Smooth muscle cell (in vitro differentiated cells): Measurements from ENCODE around the gene ST7L. TPM values are rescaled to one million over a fixed set of nuclear protein-coding genes. Genes with fewer than 3 reads are reported as not detected.

ENCODE experiments used
- DNase-seq: peaks from one replicate; lab custom pipeline; 2025; ENCODE audit not compliant: unreplicated experiment; lab: John Stamatoyannopoulos, UW
- H2AFZ ChIP-seq: fragments of 200-600 bp; sonication (generic); 2 replicates; pipeline ENCODE4 v1.6.0; 2016; ENCODE audit warnings: antibody characterized with exemption, low read depth, mild to moderate bottlenecking
- H3F3A ChIP-seq: fragments of 200-600 bp; sonication (generic); 2 replicates; pipeline ENCODE4 v1.6.0; 2017; ENCODE audit warnings: antibody characterized with exemption, low read depth
- H3K27ac ChIP-seq: fragments of 200-600 bp; sonication (generic); 2 replicates; pipeline ENCODE4 v1.5.1; 2016; ENCODE audit warnings: low read depth, mild to moderate bottlenecking
- H3K27me3 ChIP-seq: fragments of 200-600 bp; sonication (generic); 2 replicates; pipeline ENCODE4 v1.6.1; 2016; ENCODE audit warnings: low read depth, mild to moderate bottlenecking
- H3K36me3 ChIP-seq: fragments of 200-600 bp; sonication (generic); 2 replicates; pipeline ENCODE4 v1.5.1; 2016; ENCODE audit warnings: low read depth
- H3K4me1 ChIP-seq: fragments of 200-600 bp; sonication (generic); 2 replicates; pipeline ENCODE4 v1.5.1; 2016; ENCODE audit warnings: low read depth
- H3K4me2 ChIP-seq: fragments of 200-600 bp; sonication (generic); 2 replicates; pipeline ENCODE4 v1.6.0; 2016; ENCODE audit warnings: mild to moderate bottlenecking
- H3K4me3 ChIP-seq: fragments of 200-600 bp; sonication (generic); 2 replicates; pipeline ENCODE4 v1.5.1; 2016; ENCODE audit warnings: mild to moderate bottlenecking
- H3K79me2 ChIP-seq: fragments of 200-600 bp; sonication (generic); 2 replicates; pipeline ENCODE4 v1.6.0; 2016; ENCODE audit warnings: low read depth, mild to moderate bottlenecking
- H3K9ac ChIP-seq: fragments of 200-600 bp; sonication (generic); 2 replicates; pipeline ENCODE4 v1.6.0; 2016; ENCODE audit warnings: low read depth
- H3K9me3 ChIP-seq: fragments of 200-600 bp; sonication (generic); replicated peaks from 2 replicates; pipeline ENCODE4 v1.5.1; 2016; ENCODE audit warnings: low read depth
- H4K20me1 ChIP-seq: fragments of 200-600 bp; sonication (generic); 2 replicates; pipeline ENCODE4 v1.6.0; 2016; ENCODE audit warnings: low read depth
- WGBS: methylation state at CpG from one replicate; pipeline ENCODE4 v1.1.7; 2016; ENCODE audit warnings: low lambda C conversion rate; 5-methylcytosine and 5-hydroxymethylcytosine counted together
- polyA plus RNA-seq: library from polyadenylated mRNA; unstranded; fragments of >200 nt; fragmentation: Nextera tagmentation; extraction: Ambion mirVana; gene quantifications from 2 replicates; pipeline ENCODE4 v1.2.1, GENCODE V29; 2016
- total RNA-seq: library from RNA; depleted of rRNA; stranded (reverse); fragments of >200 nt; gene quantifications from 2 replicates; pipeline ENCODE4 v1.2.3, GENCODE V29; 2014
- TF ChIP-seq, protein P1 (sequence below): fragments of 200-600 bp; sonication (generic); IDR thresholded peaks from 2 replicates; pipeline ENCODE4 v1.5.1; 2017; ENCODE audit warnings: borderline replicate concordance, mild to moderate bottlenecking, antibody characterized with exemption; ENCODE audit not compliant: insufficient read depth, poor library complexity, severe bottlenecking

The ST7L gene
- total and polyA plus RNA-seq, 2 experiments from 2014 or later = 11.8 to 28.0 TPM

GRCh38 chr1:112509005-112509659, 109.8 kb downstream of the ST7L start:
- Histone ChIP-seq H3K4me1 (peaks cover 4% of the 10 kb centered on the region), H2AFZ (no peak overlapping the region), H3K9ac (no peak overlapping the region), H3K79me2 (no peaks in the 10 kb centered on the region), H3K4me2 (peak overlapping the region; percentile 85), H3K36me3 (no peaks in the 10 kb centered on the region), H3K9me3 (no peaks in the 10 kb centered on the region), H3K4me3 (peak overlapping the region; percentile 45), H3K27ac (no peak overlapping the region), H3F3A (no peaks in the 10 kb centered on the region), H3K27me3 (peaks cover 61% of the 10 kb centered on the region), H4K20me1 (no peaks in the 10 kb centered on the region)
- TF ChIP-seq, protein P1, sequence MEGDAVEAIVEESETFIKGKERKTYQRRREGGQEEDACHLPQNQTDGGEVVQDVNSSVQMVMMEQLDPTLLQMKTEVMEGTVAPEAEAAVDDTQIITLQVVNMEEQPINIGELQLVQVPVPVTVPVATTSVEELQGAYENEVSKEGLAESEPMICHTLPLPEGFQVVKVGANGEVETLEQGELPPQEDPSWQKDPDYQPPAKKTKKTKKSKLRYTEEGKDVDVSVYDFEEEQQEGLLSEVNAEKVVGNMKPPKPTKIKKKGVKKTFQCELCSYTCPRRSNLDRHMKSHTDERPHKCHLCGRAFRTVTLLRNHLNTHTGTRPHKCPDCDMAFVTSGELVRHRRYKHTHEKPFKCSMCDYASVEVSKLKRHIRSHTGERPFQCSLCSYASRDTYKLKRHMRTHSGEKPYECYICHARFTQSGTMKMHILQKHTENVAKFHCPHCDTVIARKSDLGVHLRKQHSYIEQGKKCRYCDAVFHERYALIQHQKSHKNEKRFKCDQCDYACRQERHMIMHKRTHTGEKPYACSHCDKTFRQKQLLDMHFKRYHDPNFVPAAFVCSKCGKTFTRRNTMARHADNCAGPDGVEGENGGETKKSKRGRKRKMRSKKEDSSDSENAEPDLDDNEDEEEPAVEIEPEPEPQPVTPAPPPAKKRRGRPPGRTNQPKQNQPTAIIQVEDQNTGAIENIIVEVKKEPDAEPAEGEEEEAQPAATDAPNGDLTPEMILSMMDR = no peak
- DNase-seq = no peak
- 4% methylated on average over 66 of the region's 66 CpGs for WGBS

DNA sequence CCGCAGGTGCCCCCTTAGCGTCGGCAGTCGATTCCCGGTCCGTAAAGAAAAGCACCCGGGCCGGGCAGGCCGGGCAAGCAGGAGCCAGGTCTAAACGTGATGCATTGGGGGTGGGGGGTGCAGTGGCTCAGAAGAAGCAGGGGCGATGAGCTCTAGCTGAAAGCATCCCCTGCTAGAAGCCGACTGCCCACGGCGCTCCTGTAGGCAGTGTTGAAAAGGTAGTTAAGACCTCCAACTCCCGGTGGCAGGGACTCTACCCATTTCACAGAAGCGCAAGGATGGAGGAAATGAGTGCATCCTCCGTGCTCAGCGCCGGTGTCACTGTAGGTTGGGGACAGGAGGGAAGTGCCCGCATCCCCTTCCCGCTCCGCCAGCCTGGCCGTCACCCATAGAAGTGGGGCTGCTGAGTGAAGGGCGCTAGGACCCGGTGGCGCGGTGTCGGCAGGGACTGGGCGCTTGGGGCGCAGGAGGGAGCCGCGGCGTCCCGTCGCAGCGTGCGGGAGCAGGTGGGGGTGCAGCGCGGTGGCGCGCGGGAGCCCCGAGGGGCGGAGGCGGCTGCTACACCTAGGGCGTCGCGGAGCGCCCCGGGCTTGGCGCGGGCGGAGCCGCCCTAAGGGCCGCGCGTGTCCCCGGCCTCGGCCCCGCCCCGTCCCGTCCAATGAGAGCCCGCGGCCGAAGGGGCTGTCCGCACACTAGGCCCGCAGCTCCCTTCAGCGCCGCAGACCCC, 110.5 kb downstream of the ST7L start, which contains the start of gene WNT2B:
WNT2B (plus strand) TSS at position 688 of the 727 bp plus-strand sequence. CDS start 298 bp downstream, outside the sequence.
- Histone ChIP-seq H3K36me3 (no peaks in the 10 kb centered on the region), H3K4me2 (peak within 1 kb of the TSS; percentile 85), H3K27ac (no peak within 1 kb of the TSS), H3K9ac (no peak within 1 kb of the TSS), H3K4me3 (peak within 1 kb of the TSS; percentile 45), H3K79me2 (no peaks in the 10 kb centered on the region), H3K27me3 (peaks cover 66% of the 10 kb centered on the region), H3K9me3 (no peaks in the 10 kb centered on the region), H2AFZ (no peak within 1 kb of the TSS), H4K20me1 (no peaks in the 10 kb centered on the region), H3K4me1 (peaks cover 7% of the 10 kb centered on the region), H3F3A (no peaks in the 10 kb centered on the region)
- TF ChIP-seq, protein P1 = no peak
- 1% methylated on average over 40 of the region's 69 CpGs for WGBS
- DNase-seq = no peak

DNA sequence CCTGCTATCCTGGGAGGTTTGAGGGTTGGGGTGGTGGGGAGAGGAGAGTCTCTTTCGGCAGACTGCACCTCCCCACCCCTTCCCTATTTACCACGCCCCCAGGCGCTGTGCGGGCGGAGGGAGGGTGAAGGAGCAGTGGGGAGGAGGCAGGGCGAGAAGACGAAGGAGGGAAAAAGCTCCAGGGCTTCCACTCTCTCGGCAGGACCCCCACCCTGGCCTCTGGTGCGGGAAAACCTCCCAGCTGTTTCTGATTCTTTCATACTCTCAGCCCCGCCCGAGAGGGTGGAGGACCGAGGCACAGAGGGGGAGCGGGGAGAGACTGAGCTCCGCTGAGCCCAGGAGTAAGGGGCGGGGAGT, 111.0 kb downstream of the ST7L start:
- Histone ChIP-seq H3K4me3 (peak overlapping the region; percentile 45), H3K27ac (no peak overlapping the region), H3K4me2 (peak overlapping the region; percentile 85), H3F3A (no peaks in the 10 kb centered on the region), H2AFZ (no peak overlapping the region), H3K36me3 (no peaks in the 10 kb centered on the region), H3K79me2 (no peaks in the 10 kb centered on the region), H4K20me1 (no peaks in the 10 kb centered on the region), H3K27me3 (peaks cover 71% of the 10 kb centered on the region), H3K9ac (no peak overlapping the region), H3K4me1 (peaks cover 13% of the 10 kb centered on the region), H3K9me3 (no peaks in the 10 kb centered on the region)
- no peak for DNase-seq
- TF ChIP-seq, protein P1 = no peak
- 2% methylated on average over 12 of the region's 15 CpGs for WGBS
